NCI-H226 (cell line): Measurements from ENCODE around the gene AHI1.
A peak's percentile ranks its signal among the peaks of the same experiment; 100 is the strongest.

Source experiments
- DNase-seq: peaks from one replicate; pipeline ENCODE4 v3.0.0-alpha.2; 2015

Gene AHI1

DNA sequence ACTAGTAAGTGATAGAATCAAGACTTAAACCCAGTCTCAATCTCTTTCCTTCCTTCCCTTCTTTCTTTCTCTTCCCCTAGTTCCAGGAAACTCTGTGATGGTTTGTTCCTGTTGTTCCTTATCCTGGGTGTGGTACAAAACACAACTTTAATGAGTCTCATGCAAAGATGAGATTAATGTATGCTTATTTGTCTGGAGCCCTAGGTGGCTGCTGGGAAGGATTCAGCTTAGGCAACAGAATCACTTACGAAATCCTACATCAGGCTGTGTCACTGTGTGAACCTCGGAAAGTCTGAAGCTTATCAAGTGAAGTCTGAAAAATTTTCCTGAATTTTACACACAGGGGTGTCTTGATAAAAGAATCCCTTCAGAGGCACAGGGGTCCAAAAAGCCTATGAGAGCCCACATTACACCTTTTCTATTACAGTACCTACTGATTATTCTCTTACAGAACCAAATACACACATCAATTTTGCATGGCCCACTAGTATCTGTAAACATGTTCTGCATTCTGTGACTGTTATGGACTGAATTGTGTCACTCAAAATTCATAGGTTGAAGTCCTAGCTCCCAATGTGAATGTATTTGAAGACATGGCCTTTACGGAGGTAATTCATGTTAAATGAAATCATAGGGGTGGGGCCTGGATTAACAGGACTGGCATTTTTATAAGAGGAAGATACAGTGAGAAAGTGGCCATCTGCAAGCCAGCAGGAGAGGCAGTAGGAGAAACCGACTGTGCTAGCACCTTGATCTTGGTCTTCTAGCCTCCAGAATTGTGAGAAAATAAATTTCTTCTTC lies 171.7 kb downstream of the AHI1 start:
- no peak for DNase-seq

DNA sequence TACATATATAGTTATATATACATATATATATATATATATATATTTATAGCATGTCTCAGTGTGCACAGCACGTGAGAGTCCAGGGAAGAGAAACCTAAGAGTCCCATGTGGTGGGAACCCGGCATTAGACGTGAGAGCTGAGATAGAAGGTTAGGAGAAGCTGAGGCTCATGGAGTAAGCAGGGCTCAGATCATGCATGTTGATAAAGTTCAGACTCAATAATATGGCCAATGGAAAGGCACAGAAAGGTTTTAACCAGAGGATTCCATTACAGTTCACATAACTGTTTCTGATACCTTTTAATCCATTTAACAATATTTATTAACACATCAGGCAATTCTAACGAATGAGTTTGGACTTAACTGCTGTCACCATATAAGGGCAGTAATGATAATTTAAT lies 173.0 kb downstream of the AHI1 start:
- DNase-seq: no peak

GRCh38 chr6:135323979-135324378 lies 173.6 kb downstream of the AHI1 start:
- no peak for DNase-seq

- peak; percentile 8 for DNase-seq
Observed at GRCh38 chr6:135323202-135323668, 174.3 kb downstream of the AHI1 start.

DNA sequence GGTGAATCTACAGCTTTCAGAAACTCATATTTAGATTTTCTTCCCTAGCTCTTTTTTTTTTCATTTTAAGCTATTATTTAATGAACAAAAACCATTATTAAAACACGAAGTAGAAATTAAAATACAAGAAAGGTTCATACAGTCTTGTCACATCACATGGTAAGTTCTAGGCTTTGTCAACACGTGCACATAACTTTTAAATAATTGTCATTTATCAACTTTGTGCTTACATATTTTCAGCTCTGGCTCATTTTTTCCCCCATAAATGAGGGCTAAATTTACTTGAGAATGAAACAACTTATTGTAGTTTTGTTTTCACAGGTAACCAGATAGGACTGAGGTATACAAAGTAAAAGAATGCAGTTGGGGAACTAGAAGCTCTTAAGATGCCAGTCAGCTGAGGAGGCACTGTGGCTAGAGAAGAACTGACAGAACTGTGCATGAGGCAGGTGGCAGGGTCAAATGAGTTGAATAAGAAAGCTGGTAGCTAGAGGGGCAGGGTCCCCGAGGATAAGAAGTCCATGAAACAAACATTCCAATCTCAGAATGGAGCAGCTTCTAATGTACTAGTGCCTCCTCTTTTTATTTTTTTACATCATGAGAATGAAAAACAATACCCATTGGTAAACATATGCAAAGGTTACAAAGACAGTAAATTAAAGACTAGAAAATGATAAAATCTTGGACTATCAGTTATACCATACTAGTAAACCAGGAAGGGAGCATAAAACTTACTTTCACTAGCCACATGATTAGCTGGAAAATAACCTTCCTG lies 174.9 kb downstream of the AHI1 start:
- no peak for DNase-seq

DNA sequence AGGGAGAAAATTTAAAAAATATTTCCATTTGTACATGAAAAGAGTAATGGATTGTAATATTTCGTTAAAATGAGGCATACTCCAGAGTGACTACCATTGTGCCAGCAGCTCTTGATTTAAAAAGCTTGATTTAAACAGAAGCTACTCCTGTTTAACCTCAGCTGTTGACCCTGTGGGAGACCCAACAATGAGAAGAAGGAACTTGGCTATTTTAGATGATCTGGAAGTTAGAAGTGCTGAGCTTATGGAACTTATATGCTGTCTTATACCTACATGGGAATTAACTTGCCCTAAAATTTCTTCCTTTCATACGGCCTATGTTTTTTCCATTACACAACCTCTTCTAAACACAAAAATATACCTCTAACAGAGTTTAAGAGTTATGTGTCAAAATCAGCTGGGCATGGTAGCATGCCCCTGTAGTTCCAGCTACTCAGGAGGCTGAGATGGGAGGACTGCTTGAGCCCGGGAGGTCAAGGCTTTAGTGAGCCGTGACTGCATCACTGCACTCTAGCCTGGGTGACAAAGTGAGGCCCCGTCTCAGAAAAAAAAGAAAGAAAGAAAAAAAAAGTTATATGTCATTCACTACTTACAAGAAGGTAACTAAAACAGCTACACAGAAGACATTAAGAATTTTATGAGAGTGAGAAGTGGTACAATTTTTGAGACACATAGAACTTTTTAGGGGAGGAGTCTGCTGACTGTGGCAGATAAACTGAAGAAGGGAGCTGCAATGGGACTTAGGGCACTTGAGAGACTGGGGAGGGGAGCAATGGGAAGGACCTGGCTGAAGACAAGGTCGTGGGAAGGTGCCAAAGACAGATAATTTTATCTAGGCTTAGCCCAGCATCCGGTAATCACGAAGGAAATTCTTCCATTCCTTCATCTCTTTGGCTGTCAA lies 176.6 kb downstream of the AHI1 start:
- DNase-seq: no peak

DNA sequence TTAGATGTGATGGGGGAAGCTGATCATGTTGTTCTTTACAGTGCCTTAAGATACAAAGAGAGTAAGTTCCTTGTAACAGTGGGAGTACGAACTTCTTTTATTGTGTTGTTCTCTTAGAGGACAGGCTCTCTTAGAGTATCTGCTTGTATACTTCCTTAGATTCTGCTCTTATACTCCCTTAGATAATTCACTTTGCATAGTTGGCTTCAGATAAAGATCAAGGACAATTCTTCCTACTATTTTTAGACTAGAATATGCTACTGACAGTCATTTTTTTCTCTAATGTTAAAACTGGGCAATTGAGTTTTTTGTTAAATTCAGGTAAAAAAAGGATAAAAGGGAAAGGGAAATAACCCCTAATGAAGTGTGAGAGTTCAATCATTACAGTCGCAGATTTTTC lies 177.7 kb downstream of the AHI1 start:
- no peak for DNase-seq

DNA sequence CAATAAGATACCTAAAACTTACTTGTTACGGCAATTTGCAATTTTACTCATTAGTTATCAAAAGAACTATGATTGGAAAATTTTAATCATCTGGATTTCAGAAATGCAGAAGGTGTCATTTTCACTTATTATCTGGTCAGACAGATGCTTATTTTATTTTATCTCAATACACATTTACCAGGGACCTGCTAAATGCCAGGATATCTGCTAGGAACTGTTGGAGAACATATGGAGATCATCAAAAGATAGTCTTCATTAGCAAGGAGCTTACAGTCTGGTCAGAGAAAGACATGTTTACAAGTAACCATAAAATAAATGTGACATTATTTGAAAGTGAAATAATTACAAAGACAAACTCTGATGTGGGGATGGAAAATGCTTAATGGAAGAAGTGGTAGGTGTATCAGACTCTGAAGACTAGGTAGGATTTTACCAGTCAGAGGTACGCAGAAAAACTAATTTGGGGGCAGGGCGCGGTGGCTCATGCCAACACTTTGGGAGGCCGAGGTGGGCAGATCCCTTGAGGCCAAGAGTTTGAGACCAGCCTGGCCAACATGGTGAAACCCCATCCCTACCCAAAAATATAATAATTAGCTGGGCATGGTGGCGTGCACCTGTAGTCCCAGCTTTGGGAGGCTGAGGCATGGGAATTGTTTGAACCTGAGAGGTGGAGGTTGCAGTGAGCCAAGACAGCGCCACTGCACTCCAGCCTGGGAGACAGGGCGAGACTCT lies 178.6 kb downstream of the AHI1 start:
- DNase-seq: no peak

GRCh38 chr6:135314543-135314942 lies 183.0 kb downstream of the AHI1 start:
- no peak for DNase-seq

DNA sequence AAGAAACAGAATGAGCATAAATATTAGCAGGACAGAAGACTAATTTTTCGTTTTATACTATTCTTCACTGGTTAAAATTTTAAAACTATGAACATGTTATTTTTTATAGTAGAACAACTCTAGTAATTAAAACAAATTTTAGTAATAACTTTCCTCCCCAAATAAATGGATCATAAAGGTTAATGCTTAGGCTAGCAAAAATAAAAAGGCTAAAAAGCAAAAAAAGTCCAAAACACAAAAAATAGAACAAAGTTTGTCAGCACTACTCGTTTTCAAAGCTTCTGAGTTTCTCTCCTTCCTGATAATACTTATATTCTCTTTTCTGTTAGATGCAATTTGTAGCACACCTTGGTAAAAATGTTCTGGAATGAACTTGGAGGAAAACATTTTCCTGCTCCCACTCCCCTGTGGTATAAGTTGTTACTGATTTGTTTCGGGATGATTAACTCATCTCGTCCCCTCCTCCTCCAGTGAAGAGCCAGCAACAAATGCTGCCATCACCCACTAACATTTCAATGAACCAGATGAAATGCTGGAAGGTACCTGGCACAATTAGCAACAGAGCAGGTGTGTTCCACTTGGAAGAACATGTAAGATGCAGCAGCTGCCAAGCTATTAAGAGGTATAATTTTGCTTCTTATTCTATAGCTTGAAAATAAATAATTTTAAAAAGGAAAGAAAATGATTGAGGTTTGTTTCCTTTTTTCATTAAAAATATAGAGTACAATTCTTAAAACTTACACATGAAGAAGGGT lies 185.9 kb downstream of the AHI1 start:
- no peak for DNase-seq

DNA sequence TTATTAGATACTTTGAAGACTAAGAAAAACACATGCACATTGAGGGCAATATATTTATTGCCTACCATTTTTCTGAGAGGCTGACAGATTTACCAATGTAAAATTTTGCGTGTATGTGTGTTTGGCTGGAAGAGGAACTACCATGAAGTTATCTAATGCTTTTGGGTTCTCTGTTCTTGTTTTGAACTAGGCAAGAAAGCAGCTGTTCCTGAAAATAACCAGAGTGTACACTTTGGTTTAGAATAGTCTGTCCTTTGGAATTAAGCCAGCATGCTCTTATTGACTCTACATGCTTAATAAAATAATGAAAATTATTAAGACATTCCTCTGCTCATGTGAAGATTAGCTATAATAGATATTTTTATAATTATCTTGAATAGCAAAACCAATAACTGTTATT lies 187.2 kb downstream of the AHI1 start:
- no peak for DNase-seq

DNA sequence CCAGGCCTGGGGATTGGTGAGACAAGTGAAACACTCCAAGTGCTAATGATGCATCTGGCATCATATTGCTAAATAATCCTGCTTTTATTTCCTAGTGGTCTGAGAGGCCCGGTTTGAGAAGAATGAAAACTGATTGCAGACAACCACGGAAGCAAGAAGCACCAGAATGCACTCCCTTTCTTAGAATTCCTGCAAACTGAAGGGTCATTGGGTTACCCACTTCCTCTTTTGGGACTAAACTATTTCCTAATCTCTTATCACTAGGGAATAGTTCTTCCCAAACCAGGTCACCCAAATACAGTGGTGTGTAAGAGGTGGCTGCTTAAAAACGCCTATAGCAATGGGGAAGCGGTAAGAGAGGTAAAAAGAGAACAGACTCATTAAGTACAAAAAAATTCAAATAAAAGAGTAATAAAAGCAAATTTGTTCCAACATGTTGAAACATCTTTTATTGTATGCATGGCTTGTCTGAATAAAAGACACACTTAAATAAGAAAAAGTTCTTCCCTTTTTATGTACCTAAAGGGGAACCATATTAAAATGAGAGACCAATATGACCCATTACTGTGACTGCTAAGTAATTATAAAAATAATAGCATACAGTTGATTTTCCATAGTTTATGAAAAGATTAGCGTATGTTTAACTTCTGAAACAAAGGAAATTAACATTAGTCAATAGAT lies 190.7 kb downstream of the AHI1 start:
- DNase-seq: no peak

- DNase-seq: no peak
Observed at GRCh38 chr6:135306166-135306565, 191.4 kb downstream of the AHI1 start.

DNA sequence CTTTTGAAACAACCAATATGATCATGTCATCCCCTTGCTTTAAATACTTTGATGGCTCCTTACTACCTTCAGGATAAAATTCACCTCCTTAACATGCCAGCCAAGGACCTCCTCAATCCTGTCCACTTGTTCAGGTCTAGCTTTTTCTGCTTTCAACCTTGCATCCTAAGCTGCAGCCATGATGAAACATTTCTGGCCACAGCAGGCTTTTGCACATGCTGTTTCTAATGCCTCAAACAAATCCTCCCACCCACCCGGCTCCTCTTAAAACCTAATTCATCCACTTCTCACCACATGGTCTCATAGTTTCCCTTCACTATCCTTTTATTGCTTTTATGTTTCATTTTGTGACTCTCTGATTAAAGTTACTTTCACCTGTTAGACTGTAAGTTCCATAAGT lies 191.9 kb downstream of the AHI1 start:
- no peak for DNase-seq

GRCh38 chr6:135304883-135305282 lies 192.7 kb downstream of the AHI1 start:
- DNase-seq: no peak

- no peak for DNase-seq
Observed at GRCh38 chr6:135301304-135301703, 196.2 kb downstream of the AHI1 start.

DNA sequence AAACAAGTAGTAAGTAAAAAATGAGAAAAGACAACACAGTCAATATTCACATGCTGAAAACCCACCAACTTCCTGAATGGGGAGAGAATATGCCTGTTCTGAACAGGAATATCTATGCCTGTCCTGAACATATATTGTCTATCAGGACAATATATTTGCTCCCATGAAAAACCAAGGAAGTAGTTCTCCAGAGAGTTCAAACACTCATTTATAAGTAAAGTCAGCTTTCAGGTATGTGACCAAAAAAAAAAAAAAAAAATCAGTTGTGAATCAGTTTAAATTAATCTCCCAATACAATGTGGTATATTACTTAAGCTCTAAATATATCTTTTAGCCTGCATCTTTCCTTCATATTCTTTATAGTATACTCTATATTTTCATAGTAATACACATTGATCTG lies 197.0 kb downstream of the AHI1 start:
- DNase-seq: no peak

DNA sequence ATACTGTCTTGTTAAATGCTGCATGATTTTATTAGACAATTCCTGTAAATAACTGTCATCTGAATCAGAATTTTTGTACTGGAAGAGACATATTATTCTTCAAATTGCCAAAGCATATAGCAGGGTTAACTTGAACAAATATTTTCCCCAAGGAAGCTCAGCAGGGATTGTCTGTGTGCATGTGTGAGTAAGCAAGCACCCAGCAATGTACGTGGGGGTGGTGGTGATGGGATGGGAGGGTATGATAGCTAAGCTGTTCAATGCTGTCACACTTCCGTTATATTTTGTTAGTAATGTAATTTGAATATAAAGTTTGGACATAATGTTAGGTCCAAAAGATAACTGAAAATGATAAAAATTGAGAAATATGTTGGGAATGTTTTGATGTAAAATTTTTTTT lies 198.3 kb downstream of the AHI1 start:
- peak; percentile 91 for DNase-seq

GRCh38 chr6:135298455-135298854 lies 199.1 kb downstream of the AHI1 start:
- no peak for DNase-seq

DNA sequence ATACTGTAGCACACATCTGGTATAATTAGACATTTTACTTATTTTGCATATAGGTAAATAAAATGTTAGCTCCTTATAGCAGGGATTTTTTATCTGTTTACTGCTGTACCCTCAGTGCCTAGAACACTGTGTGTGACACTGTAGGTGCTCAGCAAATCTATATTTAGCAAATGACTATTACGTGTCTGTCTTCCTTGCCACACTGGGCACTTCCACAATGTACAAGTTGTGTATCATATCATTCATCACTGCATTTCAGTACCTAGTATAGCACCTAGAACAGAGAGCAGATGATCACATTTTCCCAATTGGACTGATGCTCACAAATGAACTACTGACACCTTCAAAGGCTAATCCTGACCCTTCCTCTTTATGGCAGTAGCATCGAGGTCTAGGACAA lies 200.8 kb downstream of the AHI1 start:
- no peak for DNase-seq

DNA sequence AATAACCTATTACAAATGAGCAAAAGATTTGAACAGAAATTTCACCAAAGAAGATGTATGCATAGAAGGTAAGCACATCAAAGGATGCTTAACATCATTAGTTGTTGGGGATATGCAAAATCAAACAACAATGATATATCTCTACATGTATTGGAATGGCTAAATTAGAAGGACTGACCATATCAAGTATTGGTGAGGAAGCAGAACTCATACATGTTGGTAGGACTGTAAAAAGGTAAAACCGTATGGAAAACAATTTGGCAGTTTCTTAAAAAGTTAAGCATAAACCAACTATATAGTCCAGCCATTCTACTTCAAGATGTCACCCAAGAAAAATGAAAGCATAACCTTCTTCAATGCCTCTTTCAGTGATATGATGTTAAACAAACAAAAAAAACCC lies 202.5 kb downstream of the AHI1 start:
- DNase-seq: no peak
